ENCODE measurements around the gene ARL8B. TPM values are rescaled to one million over a fixed set of nuclear protein-coding genes. Genes with fewer than 3 reads are reported as not detected.

The ARL8B gene
- total and polyA plus RNA-seq, 2 donors (not counting 1 experiment from before 2014, with no cell fraction given): 14.5 to 67.3 TPM

DNA sequence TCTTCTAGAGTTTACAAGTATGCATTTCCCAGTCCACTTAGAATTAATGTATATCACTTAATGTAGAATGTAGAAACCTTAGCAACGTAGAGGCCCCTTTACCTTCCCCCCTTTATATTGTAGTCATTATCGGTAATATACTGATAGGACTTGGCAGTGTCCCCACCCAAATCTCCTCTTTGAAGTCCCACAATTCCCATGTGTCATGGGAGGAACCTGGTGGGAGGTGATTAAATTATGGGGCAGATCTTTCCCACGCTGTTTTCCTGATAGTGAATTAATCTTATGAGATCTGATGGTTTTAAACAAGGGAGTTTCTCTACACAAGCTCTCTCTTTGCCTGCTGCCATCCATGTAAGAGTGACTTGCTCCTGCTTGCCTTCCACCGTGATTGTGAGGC is 31.0 kb downstream of the ARL8B start:
- Mint-ChIP-seq H3K4me3 (no peak overlapping the region), H3K4me1 (peaks cover 75% of the 10 kb centered on the region), H3K27me3 (no peaks in the 10 kb centered on the region), H3K27ac (no peak overlapping the region), H3K9me3 (ENCODE audit: insufficient read depth) (no peaks in the 10 kb centered on the region)
- H3K9me3 ChIP-seq (ENCODE audit: control extremely low read depth in 1 of 3, control insufficient read depth in 2 of 3, insufficient read depth in 1 of 3, low read length in 2 of 3): peaks cover 0 to 8% (median 2%) of the 10 kb centered on the region in 3 donors
- DNase-seq (no peak), ATAC-seq (ENCODE audit: low read depth) (no peak)
- H4K20me1 ChIP-seq (ENCODE audit: control insufficient read depth, insufficient read depth, low read length, poor library complexity, severe bottlenecking): peaks cover 62% of the 10 kb centered on the region
- H3K9ac ChIP-seq (ENCODE audit: low read length): no peak overlapping the region
- no peak overlapping the region for H3K4me3 ChIP-seq (ENCODE audit: control extremely low read depth in 1 of 5, extremely low read depth in 1 of 5, insufficient read depth in 1 of 5, low read depth in 2 of 5, low read length in 4 of 5)
- no peak overlapping the region for H3K27ac ChIP-seq (ENCODE audit: low read length in 2 of 2)
- H3K36me3 ChIP-seq (replicated peaks in 1 of 2; ENCODE audit: control extremely low read depth in 1 of 2, control insufficient read depth in 1 of 2, extremely low read depth in 1 of 2, insufficient read depth in 2 of 2, low read length in 1 of 2): peaks cover 1 to 7% of the 10 kb centered on the region in 2 experiments
- no peak overlapping the region for H2AFZ ChIP-seq (ENCODE audit: insufficient read depth, low read depth, low read length, poor library complexity, severe bottlenecking)
- intact Hi-C loops (cut with micrococcal nuclease): no loop called here
- H3K27me3 ChIP-seq (replicated peaks in 1 of 4; ENCODE audit: control extremely low read depth in 1 of 4, control insufficient read depth in 3 of 4, insufficient read depth in 4 of 4, low read length in 3 of 4): no peaks in the 10 kb centered on the region
- no peak overlapping the region for H3K4me2 ChIP-seq (replicated peaks; ENCODE audit: low read depth, low read length, poor library complexity, severe bottlenecking)
- WGBS (ENCODE audit: insufficient coverage): 100% methylated on average over 2 of the region's 4 CpGs
- CTCF ChIA-PET: no interaction called here
- POLR2A ChIA-PET: no interaction called here
- no peak for TF ChIP-seq EZH2 (IDR thresholded peaks at IDR 0.05; ENCODE audit: borderline replicate concordance, insufficient read depth, low read depth, low read length, poor library complexity, severe bottlenecking)
- TF ChIP-seq CTCF (IDR thresholded peaks at IDR 0.05): no peak
- peaks cover 96% of the 10 kb centered on the region for H3K79me2 ChIP-seq (ENCODE audit: control insufficient read depth, insufficient read depth, low read length)
- peaks cover 6 to 9% of the 10 kb centered on the region in 2 donors for H3K4me1 ChIP-seq (ENCODE audit: control insufficient read depth in 2 of 2, insufficient read depth in 2 of 2, low read length in 2 of 2)

DNA sequence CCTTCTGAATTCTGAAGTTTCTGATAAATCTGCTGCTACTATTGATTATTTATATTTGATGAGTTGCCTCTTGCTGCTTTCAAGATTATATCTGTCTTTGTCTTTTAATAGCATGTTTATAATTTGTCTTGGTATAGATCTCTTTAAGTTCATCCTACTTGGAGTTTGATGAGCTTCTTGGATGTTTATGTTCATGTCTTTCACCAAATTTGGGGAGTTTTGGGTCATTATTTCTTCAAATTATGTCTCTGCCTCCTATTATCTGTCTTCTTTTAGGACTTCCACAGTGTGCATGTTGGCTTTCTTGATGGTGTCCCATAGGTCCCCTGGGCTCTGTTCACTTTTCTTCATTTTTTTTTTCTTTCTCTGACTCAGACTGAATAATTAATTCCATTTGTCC is 33.1 kb downstream of the ARL8B start:
- ChIA-PET POLR2A (no interaction called here), CTCF (no interaction called here)
- Histone ChIP-seq H3K27ac (ENCODE audit: low read length in 2 of 2) (no peak overlapping the region), H3K4me1 (ENCODE audit: control insufficient read depth in 2 of 2, insufficient read depth in 2 of 2, low read length in 2 of 2) (peaks cover 6 to 7% of the 10 kb centered on the region in 2 donors), H3K4me2 (replicated peaks; ENCODE audit: low read depth, low read length, poor library complexity, severe bottlenecking) (no peak overlapping the region), H3K4me3 (ENCODE audit: control extremely low read depth in 1 of 5, extremely low read depth in 1 of 5, insufficient read depth in 1 of 5, low read depth in 2 of 5, low read length in 4 of 5) (no peak overlapping the region), H3K27me3 (replicated peaks in 1 of 4; ENCODE audit: control extremely low read depth in 1 of 4, control insufficient read depth in 3 of 4, insufficient read depth in 4 of 4, low read length in 3 of 4) (no peaks in the 10 kb centered on the region), H3K36me3 (replicated peaks in 1 of 2; ENCODE audit: control extremely low read depth in 1 of 2, control insufficient read depth in 1 of 2, extremely low read depth in 1 of 2, insufficient read depth in 2 of 2, low read length in 1 of 2) (peaks cover 1 to 7% of the 10 kb centered on the region in 2 experiments), H4K20me1 (ENCODE audit: control insufficient read depth, insufficient read depth, low read length, poor library complexity, severe bottlenecking) (peaks cover 57% of the 10 kb centered on the region), H3K79me2 (ENCODE audit: control insufficient read depth, insufficient read depth, low read length) (peaks cover 96% of the 10 kb centered on the region), H3K9ac (ENCODE audit: low read length) (no peak overlapping the region), H2AFZ (ENCODE audit: insufficient read depth, low read depth, low read length, poor library complexity, severe bottlenecking) (no peak overlapping the region), H3K9me3 (ENCODE audit: control extremely low read depth in 1 of 3, control insufficient read depth in 2 of 3, insufficient read depth in 1 of 3, low read length in 2 of 3) (peaks cover 0 to 8% (median 2%) of the 10 kb centered on the region in 3 donors)
- Mint-ChIP-seq H3K9me3 (ENCODE audit: insufficient read depth) (no peaks in the 10 kb centered on the region), H3K27ac (no peak overlapping the region), H3K4me3 (no peak overlapping the region), H3K27me3 (no peaks in the 10 kb centered on the region), H3K4me1 (peaks cover 67% of the 10 kb centered on the region)
- TF ChIP-seq CTCF (IDR thresholded peaks at IDR 0.05) (no peak), EZH2 (IDR thresholded peaks at IDR 0.05; ENCODE audit: borderline replicate concordance, insufficient read depth, low read depth, low read length, poor library complexity, severe bottlenecking) (no peak)
- intact Hi-C loops (cut with micrococcal nuclease): no loop called here
- ATAC-seq (ENCODE audit: low read depth) (no peak), DNase-seq (no peak)
